Measurements from ENCODE around the gene EMP2.

Gene EMP2

GRCh38 chr16:10531582-10531981, 48.8 kb downstream of the EMP2 start:
- Histone ChIP-seq H3K27ac (ENCODE audit: low read depth, low read length) (no peak overlapping the region), H3K4me1 (ENCODE audit: control insufficient read depth, insufficient read depth, low read length) (no peaks in the 10 kb centered on the region), H3K27me3 (ENCODE audit: control insufficient read depth, insufficient read depth, low read length) (no peaks in the 10 kb centered on the region), H3K4me3 (ENCODE audit: low read depth, low read length) (no peak overlapping the region), H3K9ac (ENCODE audit: low read depth, low read length) (no peak overlapping the region), H3K9me3 (ENCODE audit: control insufficient read depth, insufficient read depth, low read length) (no peaks in the 10 kb centered on the region), H3K36me3 (ENCODE audit: control insufficient read depth, insufficient read depth, low read length) (no peaks in the 10 kb centered on the region)

DNA sequence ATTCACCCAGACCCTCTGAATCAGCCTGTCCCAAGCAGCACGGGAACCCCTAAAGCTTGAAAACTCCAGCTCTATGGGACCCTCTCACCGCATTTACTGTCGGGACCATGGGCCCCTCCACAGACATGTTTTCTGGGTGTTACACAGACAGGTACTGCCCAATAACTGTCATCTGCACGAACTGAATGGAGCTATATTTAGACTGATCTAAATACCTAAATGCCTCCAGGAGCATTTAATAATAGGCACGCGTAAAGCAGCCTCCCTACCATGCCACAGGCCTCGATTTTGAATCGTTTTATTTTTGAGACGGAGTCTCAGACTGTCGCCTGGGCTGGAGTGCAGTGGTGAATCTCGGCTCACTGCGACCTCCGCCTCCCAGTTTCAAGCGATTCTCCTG, 49.7 kb downstream of the EMP2 start:
- no peak overlapping the region for H3K27ac ChIP-seq (ENCODE audit: low read depth, low read length)
- H3K4me1 ChIP-seq (ENCODE audit: control insufficient read depth, insufficient read depth, low read length), result no peaks in the 10 kb centered on the region
- H3K36me3 ChIP-seq (ENCODE audit: control insufficient read depth, insufficient read depth, low read length), result no peaks in the 10 kb centered on the region

DNA sequence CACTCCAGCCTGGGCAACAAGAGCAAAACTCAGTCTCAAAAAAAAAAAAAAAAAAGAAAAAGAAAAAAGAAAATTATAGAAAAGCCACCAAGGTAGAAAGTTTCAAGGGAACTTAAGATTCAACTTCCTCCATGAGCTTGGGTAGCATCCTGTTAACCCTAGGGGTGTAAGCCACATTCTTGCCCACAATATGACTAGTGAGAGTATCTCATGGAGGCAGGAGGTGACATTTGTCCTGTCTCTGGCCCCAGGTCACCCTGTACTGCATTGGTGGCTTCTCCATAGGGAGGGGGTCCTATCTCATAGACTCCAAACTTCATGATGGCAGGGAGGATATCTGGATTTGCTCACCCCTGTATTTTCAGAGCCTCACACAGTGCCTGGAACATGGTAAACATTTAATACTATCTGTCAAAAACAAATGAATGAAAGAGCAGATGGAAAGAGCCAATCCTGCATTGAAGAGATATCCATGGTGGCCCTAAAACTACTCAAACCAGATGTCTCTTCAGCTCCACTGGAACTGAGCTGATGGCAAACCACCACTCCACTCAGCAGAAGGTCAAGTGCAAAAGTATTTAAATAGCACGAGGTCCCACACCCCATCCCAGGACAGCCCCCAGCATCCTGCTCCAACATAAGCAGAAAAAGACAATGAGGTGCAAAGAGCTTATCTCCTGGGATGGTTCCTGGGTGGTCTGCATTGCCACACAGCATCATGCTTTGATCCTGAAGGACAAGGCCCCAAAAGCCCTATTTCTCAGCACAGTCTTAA, 50.3 kb downstream of the EMP2 start:
- Histone ChIP-seq H3K27ac (ENCODE audit: low read depth, low read length) (no peak overlapping the region), H3K27me3 (ENCODE audit: control insufficient read depth, insufficient read depth, low read length) (no peaks in the 10 kb centered on the region), H3K9me3 (ENCODE audit: control insufficient read depth, insufficient read depth, low read length) (no peaks in the 10 kb centered on the region), H3K4me3 (ENCODE audit: low read depth, low read length) (no peak overlapping the region), H3K9ac (ENCODE audit: low read depth, low read length) (no peak overlapping the region), H3K4me1 (ENCODE audit: control insufficient read depth, insufficient read depth, low read length) (no peaks in the 10 kb centered on the region), H3K36me3 (ENCODE audit: control insufficient read depth, insufficient read depth, low read length) (no peaks in the 10 kb centered on the region)

More for the DNA sequence above, 49.7 kb downstream of the EMP2 start:
- Histone ChIP-seq H3K9ac (ENCODE audit: low read depth, low read length) (no peak overlapping the region), H3K27me3 (ENCODE audit: control insufficient read depth, insufficient read depth, low read length) (no peaks in the 10 kb centered on the region), H3K4me3 (ENCODE audit: low read depth, low read length) (no peak overlapping the region), H3K9me3 (ENCODE audit: control insufficient read depth, insufficient read depth, low read length) (no peaks in the 10 kb centered on the region)

DNA sequence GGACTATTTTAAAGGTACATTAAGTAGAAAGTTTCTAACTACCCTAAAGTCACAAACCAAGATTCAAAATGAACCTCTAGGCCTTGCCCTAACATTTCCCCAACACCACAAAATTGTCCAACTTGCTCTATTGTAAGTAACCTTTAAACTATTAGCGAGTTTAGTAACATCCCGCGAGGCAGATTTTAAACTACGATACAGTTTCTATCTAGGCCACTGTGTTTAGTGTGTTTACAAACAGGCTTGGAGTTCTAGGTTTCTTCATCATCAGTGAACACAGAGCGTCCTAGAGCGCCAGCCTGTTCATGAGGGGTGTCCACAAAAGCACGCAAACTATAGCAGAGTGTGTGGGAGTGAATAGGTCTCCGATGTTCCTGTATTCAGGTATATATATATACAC, 51.8 kb downstream of the EMP2 start:
- no peak overlapping the region for H3K27ac ChIP-seq (ENCODE audit: low read depth, low read length)
- H3K9ac ChIP-seq (ENCODE audit: low read depth, low read length), result no peak overlapping the region
- no peaks in the 10 kb centered on the region for H3K9me3 ChIP-seq (ENCODE audit: control insufficient read depth, insufficient read depth, low read length)
- no peaks in the 10 kb centered on the region for H3K36me3 ChIP-seq (ENCODE audit: control insufficient read depth, insufficient read depth, low read length)
- no peak overlapping the region for H3K4me3 ChIP-seq (ENCODE audit: low read depth, low read length)
- H3K27me3 ChIP-seq (ENCODE audit: control insufficient read depth, insufficient read depth, low read length), result no peaks in the 10 kb centered on the region
- H3K4me1 ChIP-seq (ENCODE audit: control insufficient read depth, insufficient read depth, low read length), result no peaks in the 10 kb centered on the region

- no peak overlapping the region for H3K9ac ChIP-seq (ENCODE audit: low read depth, low read length)
- H3K4me3 ChIP-seq (ENCODE audit: low read depth, low read length), result no peak overlapping the region
- H3K9me3 ChIP-seq (ENCODE audit: control insufficient read depth, insufficient read depth, low read length), result no peaks in the 10 kb centered on the region
- no peaks in the 10 kb centered on the region for H3K36me3 ChIP-seq (ENCODE audit: control insufficient read depth, insufficient read depth, low read length)
- no peaks in the 10 kb centered on the region for H3K4me1 ChIP-seq (ENCODE audit: control insufficient read depth, insufficient read depth, low read length)
- no peak overlapping the region for H3K27ac ChIP-seq (ENCODE audit: low read depth, low read length)
- H3K27me3 ChIP-seq (ENCODE audit: control insufficient read depth, insufficient read depth, low read length), result no peaks in the 10 kb centered on the region
Measured at GRCh38 chr16:10526962-10527361, 53.4 kb downstream of the EMP2 start.

DNA sequence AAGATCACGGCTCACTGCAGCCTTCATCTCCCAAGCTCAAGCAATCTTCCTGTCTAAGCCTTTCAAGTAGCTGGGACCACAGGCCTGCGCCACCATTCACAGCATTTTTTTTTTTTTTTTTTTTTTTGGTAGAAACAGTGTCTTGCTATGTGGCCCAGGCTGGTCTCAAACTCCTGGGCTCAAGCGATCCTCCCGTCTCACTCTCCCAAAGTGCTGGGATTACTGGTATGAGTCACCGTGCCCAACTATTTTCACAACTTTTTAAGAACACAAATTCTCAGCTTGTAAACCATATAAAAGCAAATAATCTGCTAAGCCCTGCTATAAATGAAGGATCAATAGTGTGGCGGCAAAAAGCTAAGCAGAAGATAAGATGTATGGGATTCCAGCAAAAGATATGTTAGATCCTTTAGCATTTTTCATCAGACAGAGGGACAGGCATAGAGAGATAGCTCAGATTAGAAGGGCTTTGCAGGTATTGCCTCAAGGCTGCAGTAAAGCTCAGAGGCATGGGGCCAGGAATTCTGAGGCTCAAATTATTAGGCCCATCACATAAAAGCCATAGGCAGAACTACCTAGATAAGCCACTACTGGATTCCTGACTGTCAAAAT, 55.1 kb downstream of the EMP2 start:
- Histone ChIP-seq H3K9ac (ENCODE audit: low read depth, low read length) (no peak overlapping the region), H3K27me3 (ENCODE audit: control insufficient read depth, insufficient read depth, low read length) (no peaks in the 10 kb centered on the region), H3K27ac (ENCODE audit: low read depth, low read length) (no peak overlapping the region), H3K36me3 (ENCODE audit: control insufficient read depth, insufficient read depth, low read length) (no peaks in the 10 kb centered on the region), H3K4me3 (ENCODE audit: low read depth, low read length) (no peak overlapping the region), H3K4me1 (ENCODE audit: control insufficient read depth, insufficient read depth, low read length) (no peaks in the 10 kb centered on the region), H3K9me3 (ENCODE audit: control insufficient read depth, insufficient read depth, low read length) (no peaks in the 10 kb centered on the region)

GRCh38 chr16:10522966-10523365, 57.4 kb downstream of the EMP2 start:
- no peaks in the 10 kb centered on the region for H3K4me1 ChIP-seq (ENCODE audit: control insufficient read depth, insufficient read depth, low read length)
- H3K4me3 ChIP-seq (ENCODE audit: low read depth, low read length), result no peak overlapping the region
- no peak overlapping the region for H3K27ac ChIP-seq (ENCODE audit: low read depth, low read length)
- no peaks in the 10 kb centered on the region for H3K36me3 ChIP-seq (ENCODE audit: control insufficient read depth, insufficient read depth, low read length)
- H3K9me3 ChIP-seq (ENCODE audit: control insufficient read depth, insufficient read depth, low read length), result no peaks in the 10 kb centered on the region
- H3K9ac ChIP-seq (ENCODE audit: low read depth, low read length), result no peak overlapping the region
- no peaks in the 10 kb centered on the region for H3K27me3 ChIP-seq (ENCODE audit: control insufficient read depth, insufficient read depth, low read length)

DNA sequence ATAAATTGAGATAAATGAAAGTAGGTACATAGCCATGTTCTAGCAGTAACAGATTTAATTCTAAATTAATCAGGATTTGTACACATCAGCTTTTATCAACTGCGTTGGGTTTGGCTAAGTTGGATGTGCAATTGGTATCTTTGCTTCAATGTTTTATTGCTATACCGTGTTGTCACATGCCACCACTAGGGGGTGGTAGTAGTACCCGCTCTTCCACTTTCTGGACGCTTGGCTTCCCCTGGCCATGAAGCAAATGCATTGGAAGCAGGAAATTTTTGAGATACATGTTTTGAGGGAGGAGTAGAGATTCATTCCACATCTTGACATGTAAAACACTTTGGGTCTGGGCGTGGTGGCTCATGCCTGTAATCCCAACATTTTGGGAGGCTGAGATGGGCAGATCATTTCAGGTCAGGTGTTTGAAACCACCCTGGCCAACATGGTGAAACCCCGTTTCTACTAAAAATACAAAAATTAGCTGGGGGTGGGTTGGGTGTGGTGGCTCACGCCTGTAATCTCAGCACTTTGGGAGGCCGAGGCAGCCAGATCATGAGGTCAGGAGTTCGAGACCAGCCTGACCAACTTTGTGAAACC, 58.6 kb downstream of the EMP2 start:
- no peaks in the 10 kb centered on the region for H3K4me1 ChIP-seq (ENCODE audit: control insufficient read depth, insufficient read depth, low read length)
- no peak overlapping the region for H3K9ac ChIP-seq (ENCODE audit: low read depth, low read length)
- no peak overlapping the region for H3K27ac ChIP-seq (ENCODE audit: low read depth, low read length)
- H3K4me3 ChIP-seq (ENCODE audit: low read depth, low read length), result no peak overlapping the region
- no peaks in the 10 kb centered on the region for H3K9me3 ChIP-seq (ENCODE audit: control insufficient read depth, insufficient read depth, low read length)
- no peaks in the 10 kb centered on the region for H3K27me3 ChIP-seq (ENCODE audit: control insufficient read depth, insufficient read depth, low read length)
- no peaks in the 10 kb centered on the region for H3K36me3 ChIP-seq (ENCODE audit: control insufficient read depth, insufficient read depth, low read length)

- Histone ChIP-seq H3K4me1 (ENCODE audit: control insufficient read depth, insufficient read depth, low read length) (no peaks in the 10 kb centered on the region), H3K27ac (ENCODE audit: low read depth, low read length) (no peak overlapping the region), H3K9me3 (ENCODE audit: control insufficient read depth, insufficient read depth, low read length) (no peaks in the 10 kb centered on the region), H3K27me3 (ENCODE audit: control insufficient read depth, insufficient read depth, low read length) (no peaks in the 10 kb centered on the region), H3K4me3 (ENCODE audit: low read depth, low read length) (no peak overlapping the region), H3K36me3 (ENCODE audit: control insufficient read depth, insufficient read depth, low read length) (no peaks in the 10 kb centered on the region), H3K9ac (ENCODE audit: low read depth, low read length) (no peak overlapping the region)
Measured at GRCh38 chr16:10520869-10521578, 59.4 kb downstream of the EMP2 start.

DNA sequence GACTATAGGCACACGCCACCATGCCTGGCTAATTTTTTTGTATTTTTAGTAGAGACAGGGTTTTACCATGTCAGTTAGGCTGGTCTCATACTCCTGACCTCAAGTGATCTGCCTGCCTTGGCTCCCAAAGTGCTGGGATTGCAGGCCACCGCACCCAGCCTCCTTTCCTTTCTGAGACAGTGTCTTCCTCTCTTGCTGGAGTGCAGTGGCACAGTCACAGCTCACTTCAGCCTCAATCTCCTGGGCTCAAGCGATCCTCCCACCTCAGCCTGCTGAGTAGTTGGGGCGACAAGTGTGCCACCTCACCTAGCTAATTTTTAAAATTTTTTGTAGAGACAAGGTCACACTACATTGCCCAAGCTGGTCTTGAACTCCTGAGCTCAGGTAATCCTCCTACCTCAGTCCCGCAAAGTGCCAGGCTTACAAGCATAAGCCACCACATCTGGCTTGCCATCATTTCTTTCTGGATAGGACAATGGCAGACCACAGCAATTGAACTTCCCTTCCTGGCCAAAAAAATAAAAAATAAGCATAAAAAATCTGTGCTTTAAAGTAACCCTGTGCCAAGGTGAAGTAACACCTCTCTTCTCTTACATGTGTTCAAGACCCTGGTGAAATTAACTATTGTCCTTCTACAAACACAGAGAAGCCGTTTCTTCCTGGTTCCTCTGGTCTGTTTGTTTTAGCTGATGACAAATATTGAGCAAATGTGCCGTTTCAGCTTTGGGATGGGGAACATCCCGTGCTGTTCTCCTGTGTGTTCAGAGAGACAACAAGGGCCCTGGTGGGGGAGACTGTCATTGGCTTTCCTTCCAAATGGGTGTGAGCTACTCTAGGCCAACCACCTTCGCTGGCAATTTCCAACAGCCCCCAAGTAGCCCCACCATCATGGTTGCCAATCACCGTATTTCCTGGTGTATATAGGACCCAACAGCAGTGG, 60.2 kb downstream of the EMP2 start:
- Histone ChIP-seq H3K9me3 (ENCODE audit: control insufficient read depth, insufficient read depth, low read length) (no peaks in the 10 kb centered on the region), H3K9ac (ENCODE audit: low read depth, low read length) (no peak overlapping the region), H3K27ac (ENCODE audit: low read depth, low read length) (no peak overlapping the region), H3K36me3 (ENCODE audit: control insufficient read depth, insufficient read depth, low read length) (no peaks in the 10 kb centered on the region), H3K4me3 (ENCODE audit: low read depth, low read length) (no peak overlapping the region), H3K27me3 (ENCODE audit: control insufficient read depth, insufficient read depth, low read length) (no peaks in the 10 kb centered on the region), H3K4me1 (ENCODE audit: control insufficient read depth, insufficient read depth, low read length) (no peaks in the 10 kb centered on the region)
